Astrocyte (in vitro differentiated cells and primary cell): ENCODE measurements around the gene ZMYM4.

Experiments
- EZH2 ChIP-seq: IDR thresholded peaks from 2 replicates; pipeline ENCODE4 v1.6.1; 2012; ENCODE audit warnings: mild to moderate bottlenecking, low read length, inconsistent platforms; ENCODE audit not compliant: insufficient read depth
- TF ChIP-seq, protein P1 (sequence below): IDR thresholded peaks from 2 replicates; pipeline ENCODE4 v1.5.1; 2011; ENCODE audit warnings: low read depth, mild to moderate bottlenecking, inconsistent platforms, low read length, moderate library complexity; ENCODE audit not compliant: insufficient read depth

DNA sequence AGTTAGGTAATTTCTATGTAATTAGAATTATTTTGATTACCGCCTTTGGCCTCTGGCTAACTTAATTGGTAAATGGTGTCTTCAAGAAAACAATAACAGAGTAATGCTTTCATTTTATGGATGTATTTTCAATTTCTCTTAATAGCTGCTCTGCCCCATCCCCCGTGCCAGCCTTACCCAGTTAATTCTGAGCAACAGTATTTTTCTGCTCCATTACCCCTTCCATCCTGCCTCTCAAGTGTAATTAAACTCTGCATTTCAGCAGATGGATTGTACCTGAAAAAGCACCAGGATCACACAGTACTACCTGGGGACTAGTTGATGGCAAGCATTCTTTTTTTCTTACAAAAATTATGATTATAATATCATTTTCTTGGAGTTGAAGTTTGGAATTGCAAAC lies 184.5 kb downstream of the ZMYM4 start:
- TF ChIP-seq, protein P1, sequence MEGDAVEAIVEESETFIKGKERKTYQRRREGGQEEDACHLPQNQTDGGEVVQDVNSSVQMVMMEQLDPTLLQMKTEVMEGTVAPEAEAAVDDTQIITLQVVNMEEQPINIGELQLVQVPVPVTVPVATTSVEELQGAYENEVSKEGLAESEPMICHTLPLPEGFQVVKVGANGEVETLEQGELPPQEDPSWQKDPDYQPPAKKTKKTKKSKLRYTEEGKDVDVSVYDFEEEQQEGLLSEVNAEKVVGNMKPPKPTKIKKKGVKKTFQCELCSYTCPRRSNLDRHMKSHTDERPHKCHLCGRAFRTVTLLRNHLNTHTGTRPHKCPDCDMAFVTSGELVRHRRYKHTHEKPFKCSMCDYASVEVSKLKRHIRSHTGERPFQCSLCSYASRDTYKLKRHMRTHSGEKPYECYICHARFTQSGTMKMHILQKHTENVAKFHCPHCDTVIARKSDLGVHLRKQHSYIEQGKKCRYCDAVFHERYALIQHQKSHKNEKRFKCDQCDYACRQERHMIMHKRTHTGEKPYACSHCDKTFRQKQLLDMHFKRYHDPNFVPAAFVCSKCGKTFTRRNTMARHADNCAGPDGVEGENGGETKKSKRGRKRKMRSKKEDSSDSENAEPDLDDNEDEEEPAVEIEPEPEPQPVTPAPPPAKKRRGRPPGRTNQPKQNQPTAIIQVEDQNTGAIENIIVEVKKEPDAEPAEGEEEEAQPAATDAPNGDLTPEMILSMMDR: no peak
- no peak for TF ChIP-seq EZH2
